Uterus (tissue), 4 donors: ENCODE data around the gene MEIG1. TPM values are rescaled to one million over a fixed set of nuclear protein-coding genes. Genes with fewer than 3 reads are reported as not detected.
"Not testable (repeated sequence)": the region's sequence is repeated elsewhere in the genome, so short reads cannot be mapped to it uniquely, and the experiment has no call there.

Experiments
- DNase-seq, 2 donors: peaks; one replicate each; pipeline ENCODE4 v3.0.0-alpha.2; 2019 to 2020
- H3K27ac ChIP-seq, 2 donors: fragments of 200-600 bp; sonication (generic); 1 replicate in 1 of 2; 2 replicates in 1 of 2; pipeline ENCODE4 v1.5.1; 2016 to 2018
- H3K27me3 ChIP-seq, 2 donors: fragments of 200-600 bp; sonication (generic); one replicate each; pipeline ENCODE4 v1.5.1; 2018 to 2019; ENCODE audit warnings: control low read depth in 1 of 2
- H3K36me3 ChIP-seq, 2 donors: fragments of 200-600 bp; sonication (generic); one replicate each; pipeline ENCODE4 v1.5.1; 2019; ENCODE audit warnings: control low read depth in 1 of 2
- H3K4me1 ChIP-seq, 2 donors: fragments of 200-600 bp; sonication (generic); one replicate each; pipeline ENCODE4 v1.5.1; 2018 to 2019; ENCODE audit warnings: control low read depth in 1 of 2
- H3K4me3 ChIP-seq, 2 donors: fragments of 200-600 bp; sonication (generic); 1 replicate in 1 of 2; 2 replicates in 1 of 2; pipeline ENCODE4 v1.5.1; 2018 to 2019; ENCODE audit warnings: mild to moderate bottlenecking in 1 of 2
- H3K9me3 ChIP-seq, 2 donors: fragments of 200-600 bp; sonication (generic); one replicate each; pipeline ENCODE4 v1.5.1; 2019; ENCODE audit warnings: control low read depth in 1 of 2
- CTCF ChIP-seq, 4 experiments: fragments of 200-600 bp in 2 of 4; fragments of 450-650 bp in 2 of 4; sonication (generic) in 2 of 4; IDR thresholded peaks; one replicate each; pipeline ENCODE4 v1.5.1; 2016 to 2019; ENCODE audit warnings: antibody characterized with exemption in 4 of 4, mild to moderate bottlenecking in 2 of 4, moderate library complexity in 1 of 4
- POLR2A ChIP-seq, 2 donors: fragments of 450-650 bp; IDR thresholded peaks; one replicate each; pipeline ENCODE4 v1.6.1; 2016; ENCODE audit warnings: antibody characterized with exemption in 2 of 2, mild to moderate bottlenecking in 1 of 2, moderate library complexity in 1 of 2
- intact Hi-C: fragments of 100-400 bp; cut with DNase I; formaldehyde crosslinking; loops from one replicate; pipeline ENCODE4 v1.15.1; 2023; ENCODE audit warnings: low total_unique reads
- total RNA-seq, 4 donors: library from RNA; depleted of rRNA in 3 of 4; stranded (reverse); fragments of >200 nt in 3 of 4; gene quantifications; one replicate each; pipeline versions ENCODE4 v1.1.0 to v1.2.4, GENCODE V29; 2014 to 2023
- donor health status: DM: yes; HTN: yes; CAD: no.

Gene MEIG1
- total RNA-seq, 4 donors from 2014 or later = not detected

- peak overlapping the region in 1 of 2 donors; percentile 92 for H3K27ac ChIP-seq
- no peak overlapping the region for H3K4me3 ChIP-seq
Measured at GRCh38 chr10:14954934-14955333, 4.3 kb upstream of the MEIG1 start.

GRCh38 chr10:14958872-14959220 lies 342 bp upstream of the MEIG1 start:
- H3K27ac ChIP-seq = peak overlapping the region; percentile 93 to 99
- H3K27me3 ChIP-seq = no peaks in the 10 kb centered on the region
- no peaks in the 10 kb centered on the region for H3K4me1 ChIP-seq
- no peak for TF ChIP-seq CTCF (IDR thresholded peaks at IDR 0.05)
- no peak for TF ChIP-seq POLR2A (IDR thresholded peaks at IDR 0.05)
- no peaks in the 10 kb centered on the region for H3K36me3 ChIP-seq
- intact Hi-C loops = loop anchor here (10.0 kb wide), 1 partner anchor 146 kb away; no protein-coding TSS in a partner anchor
- no peaks in the 10 kb centered on the region for H3K9me3 ChIP-seq
- peak overlapping the region; percentile 62 to 97 for H3K4me3 ChIP-seq
- DNase-seq = no peak

More at GRCh38 chr10:14954934-14955333, 4.3 kb upstream of the MEIG1 start:
- Histone ChIP-seq H3K36me3 (no peaks in the 10 kb centered on the region), H3K27me3 (no peaks in the 10 kb centered on the region), H3K9me3 (no peaks in the 10 kb centered on the region), H3K4me1 (peaks cover 8 to 9% of the 10 kb centered on the region in 2 donors)
- DNase-seq = no peak
- intact Hi-C loops = loop anchor here (10.0 kb wide), 1 partner anchor 150 kb away; no protein-coding TSS in a partner anchor
- TF ChIP-seq POLR2A (IDR thresholded peaks at IDR 0.05) (no peak), CTCF (IDR thresholded peaks at IDR 0.05) (no peak)

- no peak for TF ChIP-seq CTCF (IDR thresholded peaks at IDR 0.05)
- TF ChIP-seq POLR2A (IDR thresholded peaks at IDR 0.05) = no peak
- Histone ChIP-seq H3K9me3 (no peaks in the 10 kb centered on the region), H3K4me1 (no peaks in the 10 kb centered on the region), H3K27ac (no peak overlapping the region), H3K36me3 (no peaks in the 10 kb centered on the region), H3K4me3 (no peak overlapping the region), H3K27me3 (no peaks in the 10 kb centered on the region)
- intact Hi-C loops = no loop called here
- DNase-seq = no peak
Measured at GRCh38 chr10:14967897-14968296, 8.7 kb downstream of the MEIG1 start.

GRCh38 chr10:14971867-14972448 lies 12.8 kb downstream of the MEIG1 start:
- intact Hi-C loops = no loop called here
- no peaks in the 10 kb centered on the region for H3K4me1 ChIP-seq
- H3K4me3 ChIP-seq = no peak overlapping the region
- TF ChIP-seq CTCF (IDR thresholded peaks at IDR 0.05) = peak in 3 of 4 experiments; percentile 15 to 28 (median 19)
- no peak for TF ChIP-seq POLR2A (IDR thresholded peaks at IDR 0.05)
- H3K27me3 ChIP-seq = no peaks in the 10 kb centered on the region
- no peak overlapping the region for H3K27ac ChIP-seq
- no peaks in the 10 kb centered on the region for H3K9me3 ChIP-seq
- no peaks in the 10 kb centered on the region for H3K36me3 ChIP-seq
- no peak for DNase-seq

- H3K27me3 ChIP-seq, DNase-seq, H3K36me3 ChIP-seq, H3K4me1 ChIP-seq, H3K4me3 ChIP-seq, H3K27ac ChIP-seq, intact Hi-C loops, H3K9me3 ChIP-seq: not testable (repeated sequence)
Measured at GRCh38 chr10:14974153-14974998, 15.2 kb downstream of the MEIG1 start.
